ENCODE results near the gene MAP3K21.

The MAP3K21 gene

DNA sequence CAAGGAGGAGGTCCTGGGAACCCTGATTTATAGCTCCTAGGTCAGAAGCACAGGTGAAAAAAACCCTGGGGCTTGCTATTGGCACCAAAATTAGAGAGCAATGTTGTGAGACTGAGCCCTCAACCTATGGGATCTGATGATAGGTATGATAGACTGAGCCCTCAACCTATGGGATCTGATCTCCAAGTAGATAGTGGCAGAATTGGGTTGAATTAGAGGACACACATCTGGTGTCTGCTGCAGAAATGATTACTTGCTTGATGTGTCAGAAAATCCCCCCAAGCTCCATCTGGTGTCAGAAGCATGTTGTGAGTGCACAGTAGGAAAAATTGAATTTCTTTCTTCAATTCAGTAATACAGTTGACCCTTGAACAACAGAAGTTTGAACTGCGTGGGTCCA, 62.4 kb downstream of the MAP3K21 start:
- DNase-seq (ENCODE audit: low read depth), result no peak

DNA sequence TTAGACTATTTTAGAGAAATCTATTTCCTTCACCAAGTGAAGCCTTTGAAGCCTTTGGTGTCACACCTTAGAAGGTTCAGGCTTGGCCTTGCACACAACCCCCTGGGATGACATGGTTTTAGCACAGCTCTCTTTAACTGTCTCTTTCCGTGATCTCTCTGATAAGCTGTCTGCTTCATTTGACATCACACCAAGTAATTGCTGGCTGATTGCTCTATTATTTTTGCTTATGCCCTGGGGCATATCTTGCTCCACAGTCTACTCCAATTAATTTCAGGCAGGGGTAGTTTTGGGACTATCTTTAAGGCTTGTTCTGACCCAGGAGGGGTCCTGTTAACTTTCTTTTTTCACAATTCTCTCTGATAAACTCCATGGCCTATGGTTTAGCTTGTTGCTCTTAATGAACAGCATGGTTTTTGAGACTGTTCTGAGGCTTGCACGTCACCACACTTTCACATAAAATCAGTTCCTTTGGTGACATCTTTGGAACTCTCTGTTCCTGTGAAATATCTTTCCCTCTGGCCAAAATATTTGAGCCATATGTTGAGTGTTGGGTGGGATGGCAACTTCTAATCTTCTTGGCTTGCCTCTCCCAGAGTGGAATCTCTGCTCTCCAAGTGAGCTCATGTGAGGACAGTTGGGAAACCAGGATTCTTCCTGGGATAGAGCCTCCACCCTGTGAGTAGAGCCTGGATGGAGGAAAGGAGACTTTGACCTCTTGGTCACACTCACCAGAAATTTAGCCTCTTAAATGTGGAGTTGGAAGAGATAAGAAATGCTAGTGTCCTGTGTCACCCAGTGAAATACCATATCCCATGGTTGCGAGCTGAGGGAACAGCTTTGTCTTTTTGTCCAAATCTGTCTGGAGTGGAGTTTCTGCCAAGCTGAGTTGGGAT, 63.6 kb downstream of the MAP3K21 start:
- DNase-seq (ENCODE audit: low read depth), result no peak

DNA sequence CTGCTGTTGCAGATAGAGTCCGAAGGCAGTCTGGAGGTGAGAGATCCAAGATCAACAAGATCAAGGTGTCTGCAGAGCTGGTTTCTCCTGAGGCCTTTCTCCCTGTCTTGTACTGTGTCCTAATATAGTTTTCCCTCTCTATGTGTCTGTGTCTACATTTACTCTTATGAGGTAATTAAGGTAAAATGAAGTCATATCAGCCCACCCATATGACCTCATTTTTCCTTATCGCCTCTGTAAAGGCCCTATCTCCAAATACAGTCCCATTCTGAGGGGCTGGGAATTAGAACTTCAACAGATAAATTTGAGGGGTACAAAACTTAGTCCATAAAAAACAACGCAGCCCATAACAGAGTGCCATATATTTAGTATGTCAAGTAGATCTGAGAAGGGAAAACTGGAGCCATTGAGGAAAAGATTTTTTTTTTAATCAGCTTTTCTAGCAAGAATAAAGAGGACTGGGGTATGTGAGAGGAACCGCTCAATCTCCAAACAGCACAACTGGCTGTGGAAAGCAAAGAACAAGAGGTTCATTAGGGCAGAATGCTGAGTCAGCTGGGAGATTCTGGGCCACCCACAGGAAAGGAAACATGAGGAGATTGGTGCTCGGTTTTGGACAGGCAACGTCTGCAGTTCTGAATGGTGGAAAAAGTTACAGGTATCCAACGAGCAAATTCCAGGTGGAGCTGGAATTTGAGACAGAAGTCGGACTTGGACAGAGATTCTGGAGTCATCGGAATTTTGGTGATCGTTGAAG, 65.7 kb downstream of the MAP3K21 start:
- no peak for DNase-seq (ENCODE audit: low read depth)

DNA sequence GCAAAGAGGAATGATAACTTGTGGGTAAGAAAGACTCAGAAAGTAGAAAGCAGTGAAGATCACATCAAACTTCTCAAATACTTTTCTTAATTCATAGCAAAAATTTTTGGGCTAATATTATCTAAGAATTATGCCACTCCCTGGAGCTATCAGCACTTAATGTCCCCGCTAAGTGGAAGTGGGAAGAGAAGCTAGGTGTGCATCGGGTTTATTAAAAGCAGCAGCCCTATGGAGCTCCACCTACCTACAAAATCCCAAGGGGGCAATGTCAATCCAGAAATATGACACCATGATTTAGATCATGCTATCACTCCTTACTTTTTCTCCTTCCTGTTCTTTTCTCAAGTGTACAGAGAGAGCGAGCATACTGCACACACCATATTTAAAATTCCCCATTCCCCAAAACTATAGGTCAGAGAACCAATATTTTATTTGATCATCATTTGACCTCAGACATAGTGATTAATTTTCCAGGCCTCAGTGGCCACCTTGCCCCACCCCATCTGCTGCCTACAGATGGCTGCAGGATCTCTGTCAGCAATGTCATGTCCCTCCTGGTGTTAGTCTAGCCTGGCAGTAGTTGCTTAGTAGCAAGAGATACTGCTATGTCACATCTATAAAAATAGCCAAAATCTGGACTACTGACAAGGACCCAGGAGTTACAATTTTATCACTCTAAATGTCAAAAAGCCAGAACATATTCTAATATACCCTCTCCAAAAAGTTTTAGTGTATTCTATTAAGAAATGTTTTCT, 66.6 kb downstream of the MAP3K21 start:
- no peak for DNase-seq (ENCODE audit: low read depth)

DNA sequence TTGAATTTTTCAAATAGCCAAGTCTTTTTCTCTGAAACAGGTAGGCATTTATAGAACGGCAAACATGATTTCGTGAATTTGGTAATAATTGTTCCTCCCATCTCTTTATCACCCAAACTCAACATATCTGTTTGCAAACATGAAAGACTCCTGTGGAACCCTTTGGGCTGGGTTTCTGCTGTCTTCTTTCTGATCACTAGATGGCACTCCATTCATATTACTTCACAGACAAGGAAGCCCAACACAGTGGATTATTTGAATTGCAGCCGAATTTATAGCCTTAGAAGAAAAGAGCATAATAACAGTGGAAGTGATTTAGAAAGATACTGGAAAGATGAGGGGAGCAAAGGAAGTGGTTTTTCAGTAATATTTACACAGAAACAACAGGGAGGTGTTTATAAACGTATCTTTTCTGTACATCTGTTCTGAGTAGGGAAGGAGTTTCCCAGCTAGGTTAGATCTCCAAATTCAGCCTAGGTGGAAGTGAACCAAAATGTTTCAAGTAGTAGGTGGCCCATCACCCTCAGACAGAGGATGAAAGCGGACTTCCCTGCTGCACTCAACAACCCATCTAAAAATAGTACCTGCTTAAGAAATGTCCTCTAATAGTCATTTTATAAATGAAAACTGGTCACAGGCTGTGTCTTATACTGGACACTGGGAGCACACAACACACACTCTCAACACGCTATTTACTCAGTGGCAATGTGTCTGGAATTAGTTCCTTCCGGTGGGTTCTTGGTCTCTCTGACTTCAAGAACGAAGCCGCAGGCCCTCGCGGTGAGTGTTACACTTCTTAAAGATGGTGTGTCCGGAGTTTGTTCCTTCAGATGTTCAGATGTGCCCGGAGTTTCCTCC, 67.6 kb downstream of the MAP3K21 start:
- peak; percentile 4 for DNase-seq (ENCODE audit: low read depth)

DNA sequence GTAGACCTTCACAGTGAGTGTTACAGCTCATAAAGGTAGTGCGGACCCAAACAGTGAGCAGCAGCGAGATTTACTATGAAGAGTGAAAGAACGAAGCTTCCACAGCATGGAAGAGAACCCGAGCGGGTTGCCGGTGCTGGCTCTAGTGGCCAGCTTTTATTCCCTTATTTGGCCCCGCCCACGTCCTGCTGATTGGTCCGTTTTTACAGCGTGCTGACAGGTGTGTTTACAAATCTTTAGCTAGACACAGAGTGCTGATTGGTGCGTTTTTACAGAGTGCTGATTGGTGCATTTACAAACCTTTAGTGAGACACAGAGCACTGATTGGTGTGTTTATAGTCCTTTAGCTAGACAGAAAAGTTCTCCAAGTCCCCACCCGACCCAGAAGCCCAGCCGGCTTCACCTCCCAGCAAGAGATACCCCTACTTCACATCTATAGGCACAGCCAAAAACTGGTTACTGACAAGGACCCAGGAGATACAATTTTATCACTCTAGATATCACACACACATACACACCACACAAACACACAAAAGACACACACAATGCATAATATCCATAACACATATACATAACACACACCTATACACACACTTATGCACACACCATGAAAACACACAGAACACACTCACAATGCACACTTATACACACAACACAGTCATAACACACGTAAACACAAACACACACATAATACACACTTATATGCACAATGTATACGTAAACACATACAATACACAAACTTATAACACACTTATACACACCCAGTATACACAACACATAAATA, 68.5 kb downstream of the MAP3K21 start:
- DNase-seq (ENCODE audit: low read depth), result no peak

DNA sequence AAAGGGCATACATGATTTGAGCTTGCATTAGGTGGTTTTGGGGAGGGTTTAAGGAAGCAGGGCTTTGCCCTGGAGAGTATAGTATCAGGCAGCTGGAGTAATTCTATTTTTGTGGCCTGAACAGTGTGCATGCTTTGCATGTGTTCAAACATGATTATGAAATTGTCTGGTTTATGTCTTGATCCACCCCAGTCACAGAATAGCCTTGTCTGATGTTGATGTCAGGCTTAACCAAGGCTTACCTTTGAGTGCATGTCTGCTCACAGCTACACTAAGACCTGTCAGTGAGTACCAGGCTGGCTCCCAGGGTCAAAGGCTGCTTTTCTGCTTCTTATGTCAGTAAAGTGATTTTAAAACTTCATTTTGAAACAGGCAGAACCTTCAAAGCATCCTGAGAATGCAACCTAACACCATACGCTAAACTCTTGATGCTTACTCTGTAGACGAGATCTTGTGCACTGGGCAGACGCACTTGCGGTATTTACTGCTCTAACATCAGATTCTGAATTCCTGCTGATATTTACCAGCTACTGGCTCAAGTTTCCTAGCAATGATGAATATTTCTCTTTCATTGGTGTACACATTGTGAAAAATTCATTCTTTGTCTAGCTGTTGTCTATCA, 78.9 kb downstream of the MAP3K21 start:
- no peak for DNase-seq (ENCODE audit: low read depth)

DNA sequence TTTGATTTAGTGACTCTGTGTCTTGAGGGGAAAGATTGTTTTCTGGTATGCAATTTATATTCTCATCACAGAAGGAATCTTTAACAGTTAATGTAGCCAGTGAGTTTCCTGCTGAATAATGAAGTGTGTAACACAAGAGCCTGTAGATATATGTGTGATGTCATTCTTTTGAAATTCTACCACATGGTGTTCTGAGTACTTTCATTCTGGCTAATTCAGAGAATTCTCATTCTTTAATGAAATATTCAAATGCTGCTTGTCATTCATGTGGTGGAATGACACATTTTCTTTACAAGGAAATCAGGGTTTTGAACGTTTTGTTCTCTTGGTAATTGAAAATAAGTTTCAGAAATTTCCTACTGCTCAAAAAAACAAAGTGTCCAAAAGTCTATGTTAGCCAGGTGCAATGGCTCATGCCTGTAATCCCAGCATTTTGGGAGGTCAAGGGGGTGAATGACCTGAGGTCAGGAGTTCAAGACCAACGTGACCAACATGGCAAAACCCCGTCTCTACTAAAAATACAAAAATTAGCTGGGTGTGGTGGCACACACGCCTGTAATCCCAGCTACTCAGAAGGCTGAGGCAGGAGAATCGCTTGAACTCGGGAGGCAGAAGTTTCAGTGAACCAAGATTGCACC, 79.6 kb downstream of the MAP3K21 start:
- DNase-seq (ENCODE audit: low read depth), result no peak

DNA sequence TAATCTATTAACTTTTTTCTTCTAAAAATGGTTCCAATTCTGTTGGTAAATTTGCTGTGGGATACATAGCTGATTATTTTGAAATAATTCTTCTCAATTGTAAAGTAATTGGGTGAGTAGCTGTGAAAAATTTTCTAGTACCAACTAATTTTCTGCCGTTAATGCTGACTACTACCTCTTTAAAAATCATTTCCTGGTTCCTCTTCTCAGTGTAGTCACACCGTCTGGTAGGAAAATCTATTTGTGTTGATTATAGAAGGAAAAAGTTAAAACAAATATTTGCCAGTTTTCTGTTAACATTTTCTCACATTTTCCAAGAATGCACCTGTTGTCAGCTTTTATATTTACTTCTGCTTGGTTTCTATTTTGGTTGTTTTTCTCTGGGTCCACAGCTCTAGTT, 82.0 kb downstream of the MAP3K21 start:
- DNase-seq (ENCODE audit: low read depth), result no peak

DNA sequence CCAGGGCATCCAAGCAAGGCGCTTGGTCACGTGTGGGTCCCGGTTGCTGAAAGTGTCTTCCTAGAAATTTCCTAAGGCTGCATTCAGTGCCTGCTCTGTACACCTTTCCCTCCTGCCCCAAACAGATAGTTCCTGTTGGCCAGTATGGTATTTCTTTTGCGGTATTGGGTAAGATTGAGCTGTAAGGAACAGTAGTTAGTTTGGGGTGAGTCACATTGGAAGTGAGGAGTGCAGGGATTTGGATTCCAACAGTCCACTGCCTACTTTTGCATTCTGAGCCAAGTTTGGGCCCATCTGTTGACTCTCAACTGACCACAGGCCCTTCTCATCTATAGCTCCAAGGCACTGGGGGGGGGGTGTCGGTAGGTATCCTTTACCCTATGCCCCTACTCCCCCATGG, 83.4 kb downstream of the MAP3K21 start:
- no peak for DNase-seq (ENCODE audit: low read depth)

DNA sequence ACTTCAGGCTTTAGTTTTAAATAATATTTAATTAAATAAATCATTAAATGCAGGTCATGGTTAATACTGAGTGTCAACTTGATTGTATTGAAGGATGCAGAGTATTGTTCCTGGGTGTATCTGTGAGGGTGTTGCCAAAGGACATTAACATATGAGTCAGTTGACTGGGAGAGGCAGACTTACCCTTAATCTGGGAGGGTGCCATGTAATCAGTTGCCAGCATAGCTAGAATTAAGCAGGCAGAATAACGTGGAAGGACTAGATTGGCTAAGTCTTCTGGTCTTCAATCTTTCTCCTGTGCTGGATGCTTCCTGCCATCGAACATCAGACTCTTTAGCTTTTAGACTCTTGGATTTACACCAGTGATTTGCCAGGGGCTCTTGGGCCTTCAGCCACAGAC, 85.3 kb downstream of the MAP3K21 start:
- DNase-seq (ENCODE audit: low read depth), result no peak

DNA sequence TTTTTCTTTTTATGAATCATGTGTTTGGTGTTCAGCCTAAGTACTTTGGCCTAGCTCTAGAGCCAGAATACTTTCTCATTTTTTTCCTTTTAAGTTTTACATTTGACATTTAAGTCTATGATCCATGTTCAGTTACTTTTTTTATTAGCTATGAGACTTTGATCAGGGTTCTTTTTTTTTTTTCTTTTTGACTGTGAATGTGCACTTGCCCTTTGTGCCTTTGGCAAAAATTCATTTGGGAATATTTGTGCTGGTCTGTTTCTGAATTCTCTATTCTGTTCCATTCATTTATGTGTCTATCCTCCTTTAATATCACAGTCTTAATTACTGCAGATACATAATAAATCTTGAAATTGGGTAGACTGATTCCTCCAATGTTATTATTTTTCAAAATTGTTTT, 93.8 kb downstream of the MAP3K21 start:
- no peak for DNase-seq (ENCODE audit: low read depth)

DNA sequence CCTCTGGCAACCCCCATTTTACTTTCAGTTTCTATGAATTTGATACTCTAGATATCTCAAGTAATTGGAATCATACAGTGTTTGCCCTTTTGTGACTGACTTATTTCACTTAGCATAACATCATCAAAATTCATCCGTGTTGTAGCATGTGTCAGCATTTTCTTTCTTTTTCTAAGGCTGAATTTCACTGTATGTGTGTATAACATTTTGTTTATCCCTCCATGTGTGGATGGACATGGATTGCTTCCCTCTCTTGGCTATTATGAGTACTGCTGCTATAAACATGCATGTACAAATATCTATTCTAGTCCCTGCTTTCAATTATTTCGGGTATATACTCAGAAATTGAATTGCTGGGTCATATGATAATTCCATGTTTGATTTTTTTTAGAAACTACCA, 97.3 kb downstream of the MAP3K21 start:
- DNase-seq (ENCODE audit: low read depth), result no peak

DNA sequence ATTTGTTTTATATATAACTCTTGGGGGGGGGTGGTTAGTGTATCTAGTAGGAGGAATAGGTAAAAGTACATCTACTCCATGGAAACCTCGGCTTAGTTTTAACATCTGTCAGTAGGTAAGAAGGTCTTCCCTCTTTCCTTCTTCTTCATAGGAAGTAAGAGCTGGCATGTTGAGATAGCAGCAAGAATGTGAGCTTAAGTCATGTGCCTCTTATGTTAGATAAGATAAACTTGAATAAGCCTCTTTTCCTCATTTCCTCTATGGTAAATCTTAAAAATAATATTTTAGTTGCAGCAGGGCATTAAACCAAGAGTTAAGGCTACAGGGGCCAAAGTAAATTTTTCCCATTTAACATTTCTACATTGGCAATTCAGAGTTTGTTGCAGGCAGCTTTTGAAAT, 100.4 kb downstream of the MAP3K21 start:
- DNase-seq (ENCODE audit: low read depth), result no peak

DNA sequence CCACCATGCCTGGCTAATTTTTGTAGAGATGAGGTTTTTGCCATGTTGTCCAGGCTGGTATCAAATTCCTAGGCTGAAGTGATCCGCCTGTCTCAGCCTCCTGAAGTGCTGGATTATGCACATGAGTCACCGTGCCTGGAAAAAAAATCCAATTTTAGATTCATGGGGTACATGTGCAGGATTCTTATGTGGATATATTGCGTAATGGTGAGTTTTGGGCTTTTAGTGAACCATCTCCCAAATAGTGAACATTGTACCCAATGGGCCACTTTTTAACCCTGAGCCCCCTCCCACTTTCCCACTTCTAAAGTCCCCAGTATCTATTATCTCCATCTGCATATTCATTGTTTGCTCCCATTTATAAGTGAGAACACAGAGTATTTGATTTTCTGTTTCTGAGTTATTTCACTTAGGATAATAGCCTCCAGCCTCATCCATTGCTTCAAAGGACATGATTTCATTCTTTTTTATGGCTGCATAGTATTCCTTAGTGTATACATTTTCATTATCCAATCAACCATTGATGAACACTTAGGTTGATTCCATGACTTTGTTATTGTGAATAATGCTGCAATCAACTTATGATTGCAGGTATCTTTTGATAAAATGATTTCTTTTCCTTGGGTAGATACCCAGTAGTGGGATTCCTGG, 104.4 kb downstream of the MAP3K21 start:
- no peak for DNase-seq (ENCODE audit: low read depth)

DNA sequence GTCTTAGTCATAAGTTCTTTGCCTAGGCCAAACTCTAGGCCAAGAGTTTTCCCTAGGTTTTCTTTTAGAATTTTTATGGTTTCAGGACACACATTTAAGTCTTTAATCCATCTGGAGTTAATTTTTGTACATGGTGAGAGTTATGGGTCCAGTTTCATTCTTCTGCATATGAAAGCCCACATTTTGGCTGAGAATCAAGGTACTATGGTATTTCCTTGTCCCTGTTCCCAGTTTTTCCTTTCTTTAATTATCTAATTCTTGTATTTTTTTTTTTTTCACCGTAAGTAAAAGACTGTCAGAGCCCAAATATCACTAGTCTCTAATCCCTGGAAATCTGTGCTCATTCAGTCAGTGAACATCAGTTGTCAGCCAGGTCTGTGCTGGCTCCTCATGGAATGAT, 105.4 kb downstream of the MAP3K21 start:
- no peak for DNase-seq (ENCODE audit: low read depth)

DNA sequence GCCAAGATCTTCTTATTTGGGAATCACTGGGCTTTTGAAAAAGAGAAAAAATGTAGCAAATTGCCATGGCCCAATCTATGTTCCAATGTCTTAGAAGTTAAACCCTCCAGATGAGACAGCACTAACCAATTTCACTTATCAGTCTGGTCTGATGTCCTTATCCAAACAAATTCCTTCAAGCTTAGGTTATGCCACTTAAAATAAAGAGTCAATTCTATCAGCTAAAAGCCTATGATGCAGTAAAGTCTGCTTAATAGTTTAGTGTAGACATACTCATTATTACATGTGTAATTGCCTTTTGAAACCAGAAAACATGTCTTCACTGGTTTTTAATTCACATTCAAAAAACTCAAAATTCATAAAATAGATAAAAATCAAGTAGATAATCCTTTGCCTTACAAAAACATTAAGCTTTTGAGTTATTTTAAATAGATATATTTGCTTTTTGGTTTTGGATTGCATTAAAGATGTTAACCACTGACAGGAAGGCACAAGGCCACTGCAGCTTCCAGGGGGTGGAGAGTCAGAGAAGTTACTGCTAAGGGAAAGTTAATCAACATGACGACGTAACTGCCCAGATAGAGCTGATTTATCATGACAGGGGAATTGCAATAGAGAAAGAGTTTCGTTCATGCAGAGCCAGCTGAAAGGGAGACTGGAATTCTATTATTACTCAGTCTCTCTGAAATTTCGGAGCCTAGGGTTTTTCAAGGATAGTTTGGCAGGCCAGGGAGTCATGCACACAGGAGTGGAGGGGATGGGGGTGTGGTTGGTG, 106.1 kb downstream of the MAP3K21 start:
- DNase-seq (ENCODE audit: low read depth), result no peak
